Stromal cell of bone marrow (primary cell): ENCODE data around the gene ZIC2.
"Not testable (repeated sequence)": the region's sequence is repeated elsewhere in the genome, so short reads cannot be mapped to it uniquely, and the experiment has no call there.

Experiments
- DNase-seq: peaks from one replicate; pipeline ENCODE4 v3.0.0-alpha.2; 2012; ENCODE audit warnings: low read depth

ZIC2 gene

DNA sequence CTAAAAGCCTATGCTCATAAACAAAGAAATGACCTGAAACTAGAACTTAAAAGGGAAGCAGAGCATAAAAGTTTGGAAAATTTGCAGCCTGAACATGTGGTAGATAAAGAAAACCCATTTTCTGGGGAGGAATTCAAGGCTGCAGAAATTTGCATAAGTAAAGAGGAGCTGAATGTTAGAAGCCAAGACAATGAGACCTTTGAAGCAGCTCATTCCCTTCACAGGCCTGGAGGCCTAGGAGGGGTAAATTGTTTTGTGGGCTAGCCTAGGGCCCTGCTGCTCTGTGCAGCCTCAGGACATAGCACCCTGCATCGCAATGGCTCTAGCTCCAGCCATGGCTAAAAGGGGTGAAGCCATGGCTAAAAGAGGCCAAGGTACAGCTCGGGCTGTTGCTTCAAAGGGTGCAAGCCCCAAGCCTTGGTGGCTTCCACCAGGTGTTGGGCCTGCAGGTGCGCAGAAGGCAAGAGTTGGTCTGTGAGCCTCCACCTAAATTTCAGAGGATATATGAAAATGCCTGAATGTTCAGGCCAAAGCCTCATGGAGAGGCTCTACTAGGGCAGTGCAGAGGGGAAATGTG is 38.3 kb downstream of the ZIC2 start:
- DNase-seq, result no peak

DNA sequence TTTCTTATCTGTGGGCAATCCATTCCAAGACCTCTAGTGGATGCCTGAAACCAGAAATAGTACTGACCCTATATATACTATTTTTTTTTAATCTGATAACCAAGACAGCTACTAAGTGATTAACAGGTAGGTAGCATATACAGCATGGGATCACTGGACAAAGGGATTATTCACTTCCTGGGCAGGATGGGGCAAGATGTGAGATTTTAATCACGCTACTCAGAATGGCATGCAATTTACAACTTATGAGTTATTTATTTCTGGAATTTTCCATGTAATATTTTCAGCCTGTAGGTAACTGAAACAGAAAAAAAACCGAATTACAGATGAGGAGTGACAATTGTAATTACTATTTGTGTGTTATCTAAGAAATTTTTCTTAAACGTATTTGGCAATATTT is 41.2 kb downstream of the ZIC2 start:
- DNase-seq, result no peak

DNA sequence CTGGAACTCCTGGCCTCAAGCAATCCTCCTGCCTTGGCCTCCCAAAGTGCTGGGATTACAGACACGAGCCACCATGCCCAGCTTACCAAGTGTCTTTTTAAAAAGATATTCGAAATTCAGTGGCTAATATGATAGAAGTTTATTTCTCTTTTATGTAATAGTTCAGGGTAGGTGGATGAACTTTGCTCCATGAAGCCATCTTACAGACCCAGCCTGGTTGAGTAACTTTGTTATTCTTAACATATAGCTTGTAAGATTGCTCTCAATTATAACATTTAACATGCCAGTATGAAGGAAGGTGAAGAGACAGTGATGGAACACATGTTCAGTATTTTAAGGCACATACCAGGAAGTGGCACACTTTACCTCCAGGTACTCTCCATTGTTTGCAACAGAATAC is 42.4 kb downstream of the ZIC2 start:
- DNase-seq, result no peak

DNA sequence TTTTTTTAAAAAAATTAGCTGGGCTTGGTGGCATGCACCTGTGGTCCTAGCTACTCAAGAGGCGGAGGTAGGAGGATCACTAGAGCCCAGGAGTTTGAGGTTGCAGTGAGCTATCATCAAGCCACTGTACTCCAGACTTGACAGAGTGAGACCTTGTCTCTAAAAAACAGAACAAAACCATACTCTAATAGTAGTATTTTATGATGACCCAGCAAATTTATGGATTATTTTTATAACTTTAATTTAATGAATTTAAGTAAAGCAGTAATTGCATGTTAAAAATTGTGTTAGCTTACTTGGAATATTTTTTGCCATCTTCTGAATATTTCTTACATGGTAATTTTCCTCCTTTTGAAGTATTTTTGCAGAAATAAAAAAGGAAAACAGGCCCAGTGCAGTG is 48.3 kb downstream of the ZIC2 start:
- no peak for DNase-seq

DNA sequence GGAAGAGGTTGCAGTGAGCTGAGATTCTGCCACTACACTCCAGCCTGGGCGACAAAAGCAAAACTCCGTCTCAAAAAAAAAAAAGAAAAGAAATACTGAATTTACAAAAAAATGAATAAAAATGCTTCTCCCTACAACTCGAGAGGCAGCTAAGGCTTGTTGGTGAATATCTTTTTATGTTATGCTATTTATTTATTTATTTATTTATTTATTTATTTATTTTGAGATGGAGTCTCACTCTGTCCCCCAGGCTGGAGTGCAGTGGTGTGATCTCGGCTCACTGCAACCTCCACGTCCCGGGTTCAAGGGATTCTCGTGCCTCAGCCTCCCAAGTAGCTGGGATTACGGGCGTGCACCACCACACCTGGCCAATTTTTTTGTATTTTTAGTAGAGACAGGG is 51.1 kb downstream of the ZIC2 start:
- not testable (repeated sequence) for DNase-seq

DNA sequence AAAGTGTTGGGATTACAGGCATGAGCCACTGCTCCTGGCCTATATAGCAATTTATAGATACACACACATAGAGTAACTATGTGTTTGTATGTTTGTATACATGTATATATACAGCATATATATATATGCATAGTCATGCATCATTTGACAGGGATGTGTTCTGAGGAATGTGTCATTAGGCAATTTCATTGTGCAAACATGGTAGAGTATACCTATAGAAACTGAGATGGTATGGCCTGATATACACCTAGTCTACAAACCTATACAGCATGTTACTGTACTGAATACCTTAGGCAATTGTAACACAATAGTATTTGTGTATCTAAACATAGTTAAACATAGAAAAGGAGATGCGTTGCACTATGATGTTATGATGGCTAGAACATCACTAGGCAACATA is 54.4 kb downstream of the ZIC2 start:
- no peak for DNase-seq
